WI38 (cell line): ENCODE results near the gene SLC35C1.

Source experiments
- H3K4me3 ChIP-seq: 2 replicates; pipeline ENCODE4 v1.5.1; 2011; ENCODE audit warnings: low read depth, mild to moderate bottlenecking, control low read depth, low read length
- TF ChIP-seq, protein P1 (sequence below): IDR thresholded peaks from 2 replicates; pipeline ENCODE4 v1.5.1; 2012; ENCODE audit warnings: low read depth, mild to moderate bottlenecking, control low read depth, low read length

The SLC35C1 gene

DNA sequence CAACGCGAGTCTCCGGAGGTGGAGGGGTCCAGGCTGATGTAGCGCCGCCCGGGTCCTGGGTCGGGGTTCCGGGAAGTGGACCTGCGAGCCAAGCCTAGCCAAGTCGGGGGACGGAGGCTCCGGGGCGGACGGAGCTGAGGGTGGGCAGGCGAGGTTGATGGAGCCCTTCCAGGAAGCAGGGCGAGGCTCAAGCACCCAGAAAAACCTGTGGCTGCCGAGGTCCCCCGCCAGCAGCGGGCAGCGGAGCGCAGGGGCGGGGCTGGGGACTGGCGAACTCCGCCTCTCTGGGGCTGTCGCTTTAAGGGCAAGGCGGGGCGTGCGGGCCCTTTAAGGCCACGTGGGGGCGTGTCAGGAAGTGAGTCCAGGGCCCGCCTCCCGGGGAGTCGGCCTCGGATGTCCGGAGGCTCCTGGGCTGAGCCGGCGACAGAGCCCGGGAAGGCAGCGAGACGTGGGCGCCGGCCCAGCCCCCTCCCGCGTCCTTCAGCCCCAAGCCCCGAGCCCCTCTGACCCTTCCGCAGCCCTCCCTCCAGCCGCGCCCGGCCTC lies at the start of gene SLC35C1:
SLC35C1 (plus strand) TSS at position 389 of the 544 bp plus-strand sequence. CDS start 653 bp downstream, outside the sequence.
- TF ChIP-seq, protein P1, sequence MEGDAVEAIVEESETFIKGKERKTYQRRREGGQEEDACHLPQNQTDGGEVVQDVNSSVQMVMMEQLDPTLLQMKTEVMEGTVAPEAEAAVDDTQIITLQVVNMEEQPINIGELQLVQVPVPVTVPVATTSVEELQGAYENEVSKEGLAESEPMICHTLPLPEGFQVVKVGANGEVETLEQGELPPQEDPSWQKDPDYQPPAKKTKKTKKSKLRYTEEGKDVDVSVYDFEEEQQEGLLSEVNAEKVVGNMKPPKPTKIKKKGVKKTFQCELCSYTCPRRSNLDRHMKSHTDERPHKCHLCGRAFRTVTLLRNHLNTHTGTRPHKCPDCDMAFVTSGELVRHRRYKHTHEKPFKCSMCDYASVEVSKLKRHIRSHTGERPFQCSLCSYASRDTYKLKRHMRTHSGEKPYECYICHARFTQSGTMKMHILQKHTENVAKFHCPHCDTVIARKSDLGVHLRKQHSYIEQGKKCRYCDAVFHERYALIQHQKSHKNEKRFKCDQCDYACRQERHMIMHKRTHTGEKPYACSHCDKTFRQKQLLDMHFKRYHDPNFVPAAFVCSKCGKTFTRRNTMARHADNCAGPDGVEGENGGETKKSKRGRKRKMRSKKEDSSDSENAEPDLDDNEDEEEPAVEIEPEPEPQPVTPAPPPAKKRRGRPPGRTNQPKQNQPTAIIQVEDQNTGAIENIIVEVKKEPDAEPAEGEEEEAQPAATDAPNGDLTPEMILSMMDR, result no peak
- H3K4me3 ChIP-seq, result peak within 1 kb of the TSS; percentile 66

DNA sequence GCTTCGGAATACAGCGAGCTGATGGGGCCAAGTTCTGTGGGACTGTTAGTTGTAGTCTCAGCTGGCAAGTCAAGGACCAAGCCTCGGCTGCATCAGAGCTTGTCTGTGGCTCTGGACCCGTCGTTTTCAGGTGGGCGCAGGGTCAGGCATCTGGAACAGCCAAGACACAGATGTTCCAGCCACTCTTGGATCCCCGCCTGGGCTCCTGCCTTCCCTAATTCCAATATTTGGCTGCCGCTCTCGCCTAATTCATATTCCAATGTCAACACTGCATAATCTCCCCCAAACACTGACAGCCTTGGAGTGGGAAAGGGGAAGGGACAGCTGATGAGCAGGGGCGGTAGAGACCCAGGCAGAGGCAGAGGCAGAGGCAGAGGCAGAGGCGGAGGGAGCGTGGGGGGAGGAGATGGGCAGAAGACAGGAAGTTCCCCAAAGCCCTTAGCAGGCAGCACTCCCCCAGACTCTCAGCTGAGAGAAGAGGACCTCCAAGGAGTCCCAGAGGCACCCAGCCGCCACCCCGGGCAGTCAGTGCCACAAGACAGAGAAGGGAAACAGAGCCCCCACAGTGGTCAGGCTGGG lies 49.6 kb upstream of the SLC35C1 start:
- no peak overlapping the region for H3K4me3 ChIP-seq
- TF ChIP-seq, protein P1, result no peak

DNA sequence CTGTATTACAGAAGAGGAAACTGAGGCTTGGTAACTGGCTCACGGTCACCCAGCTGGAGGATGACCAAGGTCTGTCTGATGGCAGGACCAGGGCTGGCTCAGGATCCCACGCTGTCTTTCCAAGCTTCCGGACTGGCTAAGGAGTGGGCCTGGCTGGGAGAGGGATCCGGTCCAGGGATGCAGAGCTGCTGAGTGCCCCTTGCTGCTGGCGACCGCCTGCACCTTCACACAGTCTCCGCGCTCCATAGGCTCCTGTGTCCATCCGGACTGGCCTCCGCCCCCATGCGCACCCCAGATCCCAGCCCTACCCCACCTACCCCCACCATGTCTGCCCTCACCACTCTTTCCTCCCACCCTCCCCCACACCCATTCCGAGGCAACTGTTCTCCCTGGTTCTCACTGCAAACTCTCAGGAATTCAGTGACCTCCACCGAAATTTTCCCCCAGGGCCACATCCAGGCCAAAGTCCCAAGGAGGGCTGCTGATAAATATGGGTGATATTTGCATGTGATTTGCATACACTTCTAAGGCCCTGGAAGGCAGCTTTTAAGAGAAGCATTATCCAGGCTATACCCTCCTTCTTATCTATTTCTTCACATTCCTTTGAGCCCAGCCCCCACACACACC lies 48.5 kb upstream of the SLC35C1 start:
- no peak overlapping the region for H3K4me3 ChIP-seq
- TF ChIP-seq, protein P1, result no peak

- H3K4me3 ChIP-seq, result no peak overlapping the region
- TF ChIP-seq, protein P1, result no peak
Observed at GRCh38 chr11:45757672-45758071, 47.3 kb upstream of the SLC35C1 start.

GRCh38 chr11:45761659-45762058 lies 43.3 kb upstream of the SLC35C1 start:
- no peak overlapping the region for H3K4me3 ChIP-seq
- TF ChIP-seq, protein P1, result no peak

DNA sequence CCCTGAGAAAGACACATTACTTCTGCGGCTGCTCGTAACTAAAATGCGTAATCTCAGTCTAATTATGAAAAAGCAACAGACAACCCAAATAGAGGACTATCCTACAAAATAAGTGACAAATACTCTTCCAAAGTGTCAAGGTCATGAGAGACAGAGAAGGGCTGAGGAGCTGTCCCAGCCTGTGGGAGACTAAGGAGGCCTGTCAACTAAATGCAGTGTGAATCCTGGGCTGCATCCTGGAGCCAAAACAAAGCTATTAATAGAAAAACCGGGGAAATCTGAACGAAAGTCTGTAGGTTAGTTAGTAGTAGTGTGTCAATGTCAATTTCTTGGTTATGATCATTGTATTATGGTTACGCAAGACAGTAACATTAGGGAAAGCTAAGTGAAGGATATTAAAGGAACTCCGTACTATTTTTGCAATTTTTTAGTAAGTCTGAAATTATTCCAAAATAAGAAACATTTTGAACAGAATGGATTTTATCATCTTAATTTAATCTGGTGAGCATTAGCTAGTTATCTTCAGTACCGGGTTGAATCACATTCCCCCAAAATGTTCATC lies 39.8 kb upstream of the SLC35C1 start:
- TF ChIP-seq, protein P1, result no peak
- no peak overlapping the region for H3K4me3 ChIP-seq

DNA sequence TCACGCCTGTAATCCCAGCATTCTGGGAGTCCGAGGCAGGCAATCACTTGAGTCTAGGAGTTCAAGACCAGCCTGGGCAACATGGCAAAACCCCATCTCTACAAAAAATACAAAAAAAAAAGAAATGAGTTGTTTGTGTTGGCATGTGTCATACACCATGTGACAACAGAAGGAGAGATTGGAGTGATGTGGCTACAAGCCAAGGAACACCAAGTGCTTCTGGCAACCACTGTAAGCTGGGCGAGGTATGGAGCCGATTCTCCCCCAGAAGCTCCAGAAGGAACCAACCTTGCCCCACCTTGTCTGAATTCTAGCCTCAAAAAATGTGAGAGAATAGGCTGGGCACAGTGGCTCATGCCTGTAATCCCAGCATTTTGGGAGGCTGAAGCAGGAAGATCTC lies 39.1 kb upstream of the SLC35C1 start:
- TF ChIP-seq, protein P1, result no peak
- no peak overlapping the region for H3K4me3 ChIP-seq
